ENCODE results near the gene NPAS3. TPM values are rescaled to one million over a fixed set of nuclear protein-coding genes. Genes with fewer than 3 reads are reported as not detected.

NPAS3 gene
- total and polyA plus RNA-seq, 8 donors = 0.23 to 2.8 (median 1.4) TPM

DNA sequence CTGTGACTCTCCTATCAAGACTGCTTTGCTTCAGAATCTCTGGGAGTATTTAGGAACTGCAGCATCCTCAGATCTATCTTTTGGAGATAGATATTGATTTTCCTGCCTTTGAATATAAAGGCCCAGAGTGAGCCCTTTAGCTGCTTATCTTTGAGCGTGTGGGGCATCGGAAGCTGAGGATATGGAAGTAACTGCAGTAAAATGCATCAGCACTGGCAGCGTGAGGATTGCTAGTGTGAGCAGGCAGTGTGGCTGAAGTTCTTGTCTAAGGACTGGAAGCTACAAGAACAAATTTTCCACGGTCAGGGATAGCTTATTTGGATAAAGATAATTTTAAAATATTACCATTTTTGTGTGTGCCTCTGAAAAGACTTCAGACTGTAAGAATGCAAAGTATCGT is 474.7 kb downstream of the NPAS3 start:
- FAIRE-seq = no peak
- TF ChIP-seq, protein P1, sequence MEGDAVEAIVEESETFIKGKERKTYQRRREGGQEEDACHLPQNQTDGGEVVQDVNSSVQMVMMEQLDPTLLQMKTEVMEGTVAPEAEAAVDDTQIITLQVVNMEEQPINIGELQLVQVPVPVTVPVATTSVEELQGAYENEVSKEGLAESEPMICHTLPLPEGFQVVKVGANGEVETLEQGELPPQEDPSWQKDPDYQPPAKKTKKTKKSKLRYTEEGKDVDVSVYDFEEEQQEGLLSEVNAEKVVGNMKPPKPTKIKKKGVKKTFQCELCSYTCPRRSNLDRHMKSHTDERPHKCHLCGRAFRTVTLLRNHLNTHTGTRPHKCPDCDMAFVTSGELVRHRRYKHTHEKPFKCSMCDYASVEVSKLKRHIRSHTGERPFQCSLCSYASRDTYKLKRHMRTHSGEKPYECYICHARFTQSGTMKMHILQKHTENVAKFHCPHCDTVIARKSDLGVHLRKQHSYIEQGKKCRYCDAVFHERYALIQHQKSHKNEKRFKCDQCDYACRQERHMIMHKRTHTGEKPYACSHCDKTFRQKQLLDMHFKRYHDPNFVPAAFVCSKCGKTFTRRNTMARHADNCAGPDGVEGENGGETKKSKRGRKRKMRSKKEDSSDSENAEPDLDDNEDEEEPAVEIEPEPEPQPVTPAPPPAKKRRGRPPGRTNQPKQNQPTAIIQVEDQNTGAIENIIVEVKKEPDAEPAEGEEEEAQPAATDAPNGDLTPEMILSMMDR (IDR thresholded peaks at IDR 0.05) = no peak
- intact Hi-C loops (cut with DNase I) = no loop called here
- WGBS, 2 donors = 75 to 83% methylated on average over 5 of the region's 5 CpGs
- Histone ChIP-seq H3K4me3 (no peak overlapping the region), H3K27me3 (no peaks in the 10 kb centered on the region), H3K36me3 (no peaks in the 10 kb centered on the region), H3K4me1 (no peaks in the 10 kb centered on the region), H3K27ac (no peak overlapping the region), H3K9me3 (no peaks in the 10 kb centered on the region)
- no peak for DNase-seq
- no peak for ATAC-seq

DNA sequence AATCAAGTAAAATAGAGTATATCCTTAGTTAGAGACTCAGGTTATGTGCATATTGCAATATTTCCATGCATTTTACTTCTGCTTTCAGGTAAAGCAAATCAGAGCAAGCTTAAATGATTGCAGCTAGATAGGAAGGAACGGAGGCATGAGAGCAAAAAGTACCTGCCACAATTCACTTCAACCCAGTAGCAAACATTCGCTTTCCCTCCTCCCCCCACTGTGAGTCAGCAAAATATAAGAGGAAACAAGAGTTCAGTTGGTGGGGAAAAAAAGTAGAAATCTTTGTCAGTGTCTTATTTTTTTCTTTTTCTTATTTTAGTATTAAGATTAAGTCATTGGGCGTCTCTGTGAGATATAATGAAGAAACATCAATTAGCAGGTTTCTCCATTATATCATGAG is 475.4 kb downstream of the NPAS3 start:
- no peaks in the 10 kb centered on the region for H3K9me3 ChIP-seq
- no peaks in the 10 kb centered on the region for H3K4me1 ChIP-seq
- H3K36me3 ChIP-seq = no peaks in the 10 kb centered on the region
- intact Hi-C loops (cut with DNase I) = no loop called here
- no peaks in the 10 kb centered on the region for H3K27me3 ChIP-seq
- FAIRE-seq (no peak), ATAC-seq (peak in 1 of 4 donors; percentile 43), DNase-seq (no peak)
- no peak overlapping the region for H3K27ac ChIP-seq
- WGBS, 2 donors = 61 to 70% methylated on average over 3 of the region's 3 CpGs
- TF ChIP-seq, protein P1 (IDR thresholded peaks at IDR 0.05) = no peak
- H3K4me3 ChIP-seq = no peak overlapping the region

DNA sequence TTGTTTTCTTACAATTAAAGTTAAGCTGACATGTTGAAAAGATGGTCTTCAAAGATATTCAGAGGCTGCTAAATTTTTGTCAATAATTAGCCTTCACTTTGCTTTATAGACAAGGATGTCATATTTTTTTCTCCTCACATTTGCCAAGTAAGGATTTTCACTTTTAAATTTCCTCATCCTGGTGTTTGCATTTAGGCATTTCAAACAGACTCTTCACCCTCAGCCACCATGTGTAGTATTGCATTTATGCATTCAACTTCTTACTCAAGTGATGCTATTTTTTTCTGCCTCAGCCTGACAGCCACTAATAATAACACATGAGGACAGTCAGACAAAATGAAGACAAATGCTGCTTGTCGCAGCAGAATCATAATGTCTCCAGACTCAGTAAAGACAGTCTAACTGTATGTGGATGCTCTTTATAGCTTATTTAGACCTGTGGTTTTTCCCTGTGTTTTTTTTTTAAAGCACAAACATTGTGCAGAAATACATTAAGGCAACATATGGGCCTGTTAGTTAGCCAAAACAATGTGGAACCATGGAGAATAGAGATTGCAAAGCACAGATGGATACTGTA is 481.5 kb downstream of the NPAS3 start:
- H3K36me3 ChIP-seq = no peaks in the 10 kb centered on the region
- no peak for FAIRE-seq
- no peaks in the 10 kb centered on the region for H3K27me3 ChIP-seq
- no peak for ATAC-seq
- TF ChIP-seq, protein P1 (IDR thresholded peaks at IDR 0.05) = no peak
- no peak for DNase-seq
- intact Hi-C loops (cut with DNase I) = no loop called here
- no peak overlapping the region for H3K4me3 ChIP-seq
- 88 to 95% methylated on average over 1 of the region's 1 CpG for WGBS, 2 donors
- no peak overlapping the region for H3K27ac ChIP-seq
- no peaks in the 10 kb centered on the region for H3K4me1 ChIP-seq
- H3K9me3 ChIP-seq = no peaks in the 10 kb centered on the region

DNA sequence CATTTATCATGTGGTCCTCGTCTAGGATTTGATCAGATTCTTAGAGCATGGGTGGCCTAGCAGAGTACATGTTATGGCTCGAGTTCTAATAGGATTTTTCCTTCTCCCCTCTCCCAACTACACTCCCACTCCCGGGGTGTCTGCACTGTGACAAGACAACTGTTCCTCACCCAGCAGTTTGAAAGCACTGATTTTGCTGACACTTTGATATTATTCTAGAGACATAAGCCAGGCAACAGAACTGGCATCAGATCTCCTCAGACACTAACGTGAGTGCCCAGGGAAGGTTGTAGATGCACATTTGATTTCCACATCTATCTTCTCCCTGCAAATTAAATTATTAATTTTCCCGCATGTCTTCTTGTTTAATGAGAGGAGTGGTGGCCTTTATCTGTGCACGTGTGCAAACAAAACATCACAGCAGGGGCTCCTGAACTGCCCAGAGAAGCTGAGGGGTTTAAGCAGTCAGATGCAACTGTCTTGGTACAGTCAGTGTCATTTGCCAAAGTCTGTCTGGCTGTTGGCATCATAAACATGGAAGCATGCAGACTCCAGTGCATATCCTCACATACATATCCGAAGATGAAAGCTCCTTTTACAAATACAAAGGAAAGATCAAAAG is 491.8 kb downstream of the NPAS3 start:
- Histone ChIP-seq H3K36me3 (no peaks in the 10 kb centered on the region), H3K4me1 (no peaks in the 10 kb centered on the region), H3K27ac (no peak overlapping the region), H3K4me3 (no peak overlapping the region), H3K9me3 (no peaks in the 10 kb centered on the region), H3K27me3 (no peaks in the 10 kb centered on the region)
- TF ChIP-seq, protein P1 (IDR thresholded peaks at IDR 0.05) = no peak
- no peak for ATAC-seq
- intact Hi-C loops (cut with DNase I) = no loop called here
- FAIRE-seq = no peak
- 51 to 64% methylated on average over 7 of the region's 7 CpGs for WGBS, 2 donors
- DNase-seq = no peak

DNA sequence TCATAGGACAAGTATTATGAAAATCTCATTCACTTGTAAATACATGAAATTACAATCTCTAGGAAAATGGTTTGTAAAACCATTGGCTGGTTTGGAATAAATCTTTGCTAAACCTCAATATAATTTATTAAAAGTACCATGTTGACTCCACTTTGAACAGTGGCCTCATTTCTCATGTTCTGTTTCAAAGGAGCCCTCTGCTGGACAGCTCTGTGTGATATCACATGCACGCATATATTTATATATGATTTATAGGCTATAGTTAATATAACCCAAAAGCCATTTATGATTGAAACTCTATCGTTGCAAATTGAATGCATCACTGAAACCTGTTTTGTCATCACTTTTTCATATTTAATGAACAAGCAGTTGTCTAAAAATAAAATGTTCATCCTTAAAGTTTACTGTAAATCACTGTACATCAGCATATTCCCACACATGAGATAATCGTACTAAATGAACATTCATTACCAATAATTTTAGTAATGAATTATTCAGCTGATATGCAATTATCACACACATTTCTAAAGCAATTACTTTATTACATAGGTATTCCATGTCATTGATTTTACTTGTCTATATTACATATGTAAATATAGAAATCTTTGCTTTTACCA is 493.8 kb downstream of the NPAS3 start:
- ATAC-seq (peak in 3 of 4 donors; percentile 48 to 53 (median 53)), FAIRE-seq (peak; percentile 39)

More for the DNA sequence above, 493.8 kb downstream of the NPAS3 start:
- intact Hi-C loops (cut with DNase I) = no loop called here
- no peaks in the 10 kb centered on the region for H3K36me3 ChIP-seq
- no peak overlapping the region for H3K27ac ChIP-seq
- no peak overlapping the region for H3K4me3 ChIP-seq
- H3K4me1 ChIP-seq = no peaks in the 10 kb centered on the region
- TF ChIP-seq, protein P1 (IDR thresholded peaks at IDR 0.05) = peak in 3 of 4 donors; percentile 19 to 32 (median 25)
- peak in 1 of 6 donors; percentile 15 for DNase-seq
- 23 to 29% methylated on average over 3 of the region's 3 CpGs for WGBS, 2 donors
- H3K27me3 ChIP-seq = no peaks in the 10 kb centered on the region
- H3K9me3 ChIP-seq = no peaks in the 10 kb centered on the region

Data from pancreas (tissue), 10 donors.